ENCODE data around the gene WBP11. TPM values are rescaled to one million over a fixed set of nuclear protein-coding genes. Genes with fewer than 3 reads are reported as not detected.

The WBP11 gene
- total RNA-seq, 1 experiment from 2014 or later: 18.0 TPM

Other genes starting within 250 kb of the WBP11 start
- gene PLBD1, start 235.6 kb downstream of the WBP11 start, total RNA-seq (2014; rRNA removed; shearing (Covaris generic)): 6.1 and 6.9 TPM in 2 replicates
- not detected in 2 replicates for gene GUCY2C, start 106.9 kb downstream of the WBP11 start, total RNA-seq (2014; rRNA removed; shearing (Covaris generic))
- 0.89 and 0.99 TPM in 2 replicates for gene C12orf60, start 192 bp upstream of the WBP11 start, total RNA-seq (2014; rRNA removed; shearing (Covaris generic))
- not detected in 2 replicates for gene SMCO3, start 10.7 kb upstream of the WBP11 start, total RNA-seq (2014; rRNA removed; shearing (Covaris generic))
- not detected in 2 replicates for gene ART4, start 40.0 kb upstream of the WBP11 start, total RNA-seq (2014; rRNA removed; shearing (Covaris generic))
- 0.21 and 0.64 TPM in 2 replicates for gene MGP, start 82.4 kb upstream of the WBP11 start, total RNA-seq (2014; rRNA removed; shearing (Covaris generic))
- gene ERP27, start 135.1 kb upstream of the WBP11 start, total RNA-seq (2014; rRNA removed; shearing (Covaris generic)): 0.28 and 0.37 TPM in 2 replicates
- gene ARHGDIB, start 158.1 kb upstream of the WBP11 start, total RNA-seq (2014; rRNA removed; shearing (Covaris generic)): 42.2 and 46.1 TPM in 2 replicates
- gene PDE6H, start 169.6 kb upstream of the WBP11 start, total RNA-seq (2014; rRNA removed; shearing (Covaris generic)): not detected in 2 replicates